LNCAP (cell line): ENCODE data around the gene CD47.

Experiments used
- CTCF ChIP-seq: fragments of 450-650 bp; IDR thresholded peaks from 2 replicates; pipeline ENCODE4 v1.5.1; 2017; ENCODE audit warnings: mild to moderate bottlenecking

Gene CD47

GRCh38 chr3:107994181-107994580 is 96.7 kb downstream of the CD47 start:
- TF ChIP-seq CTCF: no peak

- TF ChIP-seq CTCF: no peak
These were observed 97.1 kb downstream of the CD47 start for GRCh38 chr3:107993771-107994170.
